HepG2 (cell line): ENCODE results near the gene TMEM250. TPM values are rescaled to one million over a fixed set of nuclear protein-coding genes. Genes with fewer than 3 reads are reported as not detected.

Experiments
- HMGXB4 ChIP-seq, 2 experiments: sonication (generic) in 1 of 2; formaldehyde crosslinking in 1 of 2; IDR thresholded peaks; 2 replicates each; pipeline versions ENCODE4 v1.4.0 to v1.6.1; 2018 to 2020; ENCODE audit warnings: missing genetic modification reagents in 2 of 2, borderline replicate concordance in 1 of 2, low read depth in 1 of 2, mild to moderate bottlenecking in 1 of 2, missing biosample characterization in 1 of 2
- HNF4A ChIP-seq: sonication (generic); formaldehyde crosslinking; IDR thresholded peaks from 2 replicates; pipeline ENCODE4 v1.4.0; 2020; ENCODE audit warnings: missing genetic modification reagents
- IRX3 ChIP-seq: sonication (generic); formaldehyde crosslinking; IDR thresholded peaks from 2 replicates; pipeline ENCODE4 v1.8.1; 2023; ENCODE audit warnings: mild to moderate bottlenecking, low read depth, missing genetic modification reagents, borderline replicate concordance
- MAZ ChIP-seq, 2 experiments: sonication (generic) in 1 of 2; formaldehyde crosslinking in 1 of 2; IDR thresholded peaks; 2 replicates each; pipeline versions ENCODE4 v1.5.0 to v1.6.1; 2012 to 2020; ENCODE audit warnings: low read depth in 2 of 2, mild to moderate bottlenecking in 2 of 2, borderline replicate concordance in 1 of 2, improper control_type of control experiment in 1 of 2, low read length in 1 of 2, missing genetic modification reagents in 1 of 2, moderate library complexity in 1 of 2
- MYC ChIP-seq: sonication (generic); formaldehyde crosslinking; IDR thresholded peaks from 2 replicates; pipeline ENCODE4 v1.9.0; 2021; ENCODE audit warnings: missing genetic modification reagents, borderline replicate concordance
- NFKBIZ ChIP-seq: IDR thresholded peaks from 2 replicates; pipeline ENCODE4 v1.6.1; 2018; ENCODE audit warnings: missing genetic modification reagents, missing compliant biosample characterization
- NFYB ChIP-seq: sonication (generic); formaldehyde crosslinking; IDR thresholded peaks from 2 replicates; pipeline ENCODE4 v1.4.0; 2020; ENCODE audit warnings: missing genetic modification reagents
- POLR2G ChIP-seq: fragments of 200-400 bp; formaldehyde crosslinking; IDR thresholded peaks from 2 replicates; pipeline ENCODE4 v1.6.1; 2018; ENCODE audit warnings: mild to moderate bottlenecking, low read depth, low read length, moderate library complexity
- RFX3 ChIP-seq: IDR thresholded peaks from 2 replicates; pipeline ENCODE4 v1.6.1; 2016; ENCODE audit warnings: missing biosample characterization, missing genetic modification reagents
- SKIL ChIP-seq: sonication (generic); formaldehyde crosslinking; IDR thresholded peaks from 2 replicates; pipeline ENCODE4 v1.8.0; 2022; ENCODE audit warnings: missing genetic modification reagents, mild to moderate bottlenecking, moderate library complexity, borderline replicate concordance
- ZNF230 ChIP-seq: sonication (generic); formaldehyde crosslinking; IDR thresholded peaks from 2 replicates; pipeline ENCODE4 v1.4.0; 2020; ENCODE audit warnings: mild to moderate bottlenecking, missing genetic modification reagents
- ZNF280D ChIP-seq: sonication (generic); formaldehyde crosslinking; IDR thresholded peaks from 2 replicates; pipeline ENCODE4 v1.5.1; 2020; ENCODE audit warnings: mild to moderate bottlenecking, missing genetic modification reagents
- ZNF292 ChIP-seq: sonication (generic); formaldehyde crosslinking; IDR thresholded peaks from 2 replicates; pipeline ENCODE4 v1.8.1; 2022; ENCODE audit warnings: mild to moderate bottlenecking, low read depth, missing genetic modification reagents, borderline replicate concordance
- ZNF572 ChIP-seq: sonication (generic); formaldehyde crosslinking; IDR thresholded peaks from 2 replicates; pipeline ENCODE4 v1.5.1; 2020; ENCODE audit warnings: mild to moderate bottlenecking, missing genetic modification reagents
- ZNF839 ChIP-seq: sonication (generic); formaldehyde crosslinking; IDR thresholded peaks from 2 replicates; pipeline ENCODE4 v1.4.0; 2020; ENCODE audit warnings: missing genetic modification reagents, mild to moderate bottlenecking, borderline replicate concordance
- polyA plus RNA-seq, 8 experiments: library from polyadenylated mRNA; depleted of rRNA in 3 of 8; stranded (reverse) in 7 of 8; unstranded in 1 of 8; fragments of >200 nt; fragmentation: Illumina TruSeq in 4 of 8; extraction: Trizol in 4 of 8; gene quantifications; 2 replicates each; pipeline versions ENCODE4 v1.2.1 to v1.2.3, GENCODE V29; 2011 to 2016; ENCODE audit warnings: low read depth in 4 of 8, missing spikeins in 1 of 8, mixed read lengths in 1 of 8; ENCODE audit not compliant: insufficient read depth in 1 of 8
- total RNA-seq, 5 experiments: library from RNA; depleted of rRNA; stranded (reverse); fragments of >200 nt; fragmentation: Illumina TruSeq; extraction: Trizol; gene quantifications; 2 replicates each; pipeline ENCODE4 v1.2.3, GENCODE V29; 2016; ENCODE audit warnings: low read depth in 1 of 5
- TF ChIP-seq, protein P1 (sequence below): sonication (generic); formaldehyde crosslinking; IDR thresholded peaks from 2 replicates; pipeline ENCODE4 v1.8.0; 2023; ENCODE audit warnings: mild to moderate bottlenecking, missing genetic modification reagents
- TF ChIP-seq, protein P2 (sequence below): sonication (generic); formaldehyde crosslinking; IDR thresholded peaks from 2 replicates; pipeline ENCODE4 v1.9.0; 2021; ENCODE audit warnings: missing genetic modification reagents, mild to moderate bottlenecking, borderline replicate concordance

TMEM250 gene
- total and polyA plus RNA-seq, 2 of the 13 experiments (the other 11 are each of a cell fraction or from before 2014, with no cell fraction given) = 5.5 to 13.9 TPM

DNA sequence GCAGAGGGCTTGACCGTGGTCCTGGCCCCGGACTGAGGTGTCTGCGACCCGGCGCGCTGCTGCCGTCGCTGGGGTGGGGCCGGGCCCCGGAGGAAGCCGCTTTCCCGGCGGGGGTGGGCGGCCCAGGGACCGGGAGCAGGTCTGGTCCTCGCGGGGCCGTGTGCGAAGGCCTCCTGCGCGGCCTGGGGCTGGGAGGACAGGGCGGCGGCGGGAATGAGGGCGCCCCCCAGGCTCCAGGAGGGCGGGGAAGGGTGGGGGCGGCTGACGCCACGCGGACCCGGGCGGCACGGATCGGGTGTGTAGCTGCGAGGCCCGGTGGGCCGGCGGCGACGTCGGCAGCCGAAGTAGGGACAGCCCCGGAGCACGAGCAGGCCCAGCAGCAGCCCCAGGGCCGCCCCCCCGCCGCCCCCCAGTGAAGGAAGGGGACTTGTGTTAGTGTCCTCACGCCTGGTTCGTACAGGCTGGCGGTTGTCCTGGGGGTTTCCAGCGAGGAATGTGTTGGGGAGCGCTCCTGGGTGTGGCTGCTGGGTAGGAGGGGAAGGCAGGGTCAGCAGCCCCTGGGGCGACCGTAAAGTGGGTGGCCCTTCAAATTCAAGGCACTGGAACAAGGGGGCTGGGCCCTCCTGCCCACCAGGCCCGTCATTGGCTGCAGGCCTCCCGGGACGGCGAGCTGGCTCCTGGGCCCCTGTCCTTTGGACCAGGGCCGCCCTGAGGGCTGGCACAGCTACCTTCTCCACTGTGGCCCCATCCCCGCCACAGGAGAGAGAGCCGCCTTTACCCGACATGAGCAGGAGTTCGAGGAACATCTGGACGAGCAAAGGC is 597 bp upstream of the TMEM250 start (continued):
- TF ChIP-seq SKIL (no peak; the same call in 1 of the 2 replicates), ZNF280D (no peak), ZNF230 (CRISPR knock-in tag) (peak; percentile 81), MAZ (IDR thresholded peaks at IDR 0.05; ENCODE audit: borderline replicate concordance, low read depth, low read length) (no peak; the same call in 1 of the 2 replicates), MAZ (CRISPR knock-in tag; IDR thresholded peaks at IDR 0.05; ENCODE audit: low read depth) (peak; percentile 46; the same call in 1 of the 2 replicates), MYC (peak; percentile 43; the same call in 1 of the 2 replicates), ZNF572 (no peak), HNF4A (CRISPR knock-in tag) (peak; percentile 90), ZNF292 (CRISPR knock-in tag) (no peak), RFX3 (CRISPR knock-in tag) (no peak), ZNF839 (CRISPR knock-in tag) (no peak), NFKBIZ (CRISPR knock-in tag) (no peak), HMGXB4 (CRISPR knock-in tag; IDR thresholded peaks at IDR 0.05; ENCODE audit: borderline replicate concordance in 1 of 2, low read depth in 1 of 2) (peak in 1 of 2 experiments; percentile 9; a peak in 2 of 4 replicates), POLR2G (peak; percentile 92), NFYB (peak; percentile 69), IRX3 (CRISPR knock-in tag) (0 out of 2 replicates have a peak, but pooled peaks have one; percentile 52)
- TF ChIP-seq, protein P1, sequence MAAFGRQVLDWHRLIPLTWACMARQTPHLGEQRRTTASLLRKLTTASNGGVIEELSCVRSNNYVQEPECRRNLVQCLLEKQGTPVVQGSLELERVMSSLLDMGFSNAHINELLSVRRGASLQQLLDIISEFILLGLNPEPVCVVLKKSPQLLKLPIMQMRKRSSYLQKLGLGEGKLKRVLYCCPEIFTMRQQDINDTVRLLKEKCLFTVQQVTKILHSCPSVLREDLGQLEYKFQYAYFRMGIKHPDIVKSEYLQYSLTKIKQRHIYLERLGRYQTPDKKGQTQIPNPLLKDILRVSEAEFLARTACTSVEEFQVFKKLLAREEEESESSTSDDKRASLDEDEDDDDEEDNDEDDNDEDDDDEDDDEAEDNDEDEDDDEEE (CRISPR knock-in tag) = peak; percentile 8; the same call in 1 of the 2 replicates
- TF ChIP-seq, protein P2, sequence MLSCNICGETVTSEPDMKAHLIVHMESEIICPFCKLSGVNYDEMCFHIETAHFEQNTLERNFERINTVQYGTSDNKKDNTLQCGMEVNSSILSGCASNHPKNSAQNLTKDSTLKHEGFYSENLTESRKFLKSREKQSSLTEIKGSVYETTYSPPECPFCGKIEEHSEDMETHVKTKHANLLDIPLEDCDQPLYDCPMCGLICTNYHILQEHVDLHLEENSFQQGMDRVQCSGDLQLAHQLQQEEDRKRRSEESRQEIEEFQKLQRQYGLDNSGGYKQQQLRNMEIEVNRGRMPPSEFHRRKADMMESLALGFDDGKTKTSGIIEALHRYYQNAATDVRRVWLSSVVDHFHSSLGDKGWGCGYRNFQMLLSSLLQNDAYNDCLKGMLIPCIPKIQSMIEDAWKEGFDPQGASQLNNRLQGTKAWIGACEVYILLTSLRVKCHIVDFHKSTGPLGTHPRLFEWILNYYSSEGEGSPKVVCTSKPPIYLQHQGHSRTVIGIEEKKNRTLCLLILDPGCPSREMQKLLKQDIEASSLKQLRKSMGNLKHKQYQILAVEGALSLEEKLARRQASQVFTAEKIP (CRISPR knock-in tag) = no peak
